GM12872 (cell line): ENCODE data around the gene TRIM29.

Source experiments
- CTCF ChIP-seq: IDR thresholded peaks from 3 replicates; pipeline ENCODE4 v1.5.1; 2011; ENCODE audit warnings: low read depth, mild to moderate bottlenecking, low read length, moderate library complexity; ENCODE audit not compliant: insufficient read depth

TRIM29 gene

GRCh38 chr11:120105576-120105975 lies 32.3 kb downstream of the TRIM29 start:
- no peak for TF ChIP-seq CTCF

GRCh38 chr11:120104041-120104565 lies 33.8 kb downstream of the TRIM29 start:
- TF ChIP-seq CTCF, result no peak

GRCh38 chr11:120102864-120103122 lies 35.1 kb downstream of the TRIM29 start:
- TF ChIP-seq CTCF, result no peak

- no peak for TF ChIP-seq CTCF
Measured at GRCh38 chr11:120102050-120102863, 35.7 kb downstream of the TRIM29 start.

GRCh38 chr11:120098503-120099020 lies 39.4 kb downstream of the TRIM29 start:
- no peak for TF ChIP-seq CTCF

- no peak for TF ChIP-seq CTCF
Measured at GRCh38 chr11:120097721-120098385, 40.1 kb downstream of the TRIM29 start.

- no peak for TF ChIP-seq CTCF
Measured at GRCh38 chr11:120096369-120097191, 41.3 kb downstream of the TRIM29 start.
